GM19043 (cell line): ENCODE measurements around the gene KLHL25.

ENCODE experiments used
- ATAC-seq: cut with Tn5 transposase; IDR thresholded peaks from one replicate; pipeline ENCODE4 v1.9.1; 2021; ENCODE audit warnings: low read depth; ENCODE audit not compliant: unreplicated experiment

Gene KLHL25

DNA sequence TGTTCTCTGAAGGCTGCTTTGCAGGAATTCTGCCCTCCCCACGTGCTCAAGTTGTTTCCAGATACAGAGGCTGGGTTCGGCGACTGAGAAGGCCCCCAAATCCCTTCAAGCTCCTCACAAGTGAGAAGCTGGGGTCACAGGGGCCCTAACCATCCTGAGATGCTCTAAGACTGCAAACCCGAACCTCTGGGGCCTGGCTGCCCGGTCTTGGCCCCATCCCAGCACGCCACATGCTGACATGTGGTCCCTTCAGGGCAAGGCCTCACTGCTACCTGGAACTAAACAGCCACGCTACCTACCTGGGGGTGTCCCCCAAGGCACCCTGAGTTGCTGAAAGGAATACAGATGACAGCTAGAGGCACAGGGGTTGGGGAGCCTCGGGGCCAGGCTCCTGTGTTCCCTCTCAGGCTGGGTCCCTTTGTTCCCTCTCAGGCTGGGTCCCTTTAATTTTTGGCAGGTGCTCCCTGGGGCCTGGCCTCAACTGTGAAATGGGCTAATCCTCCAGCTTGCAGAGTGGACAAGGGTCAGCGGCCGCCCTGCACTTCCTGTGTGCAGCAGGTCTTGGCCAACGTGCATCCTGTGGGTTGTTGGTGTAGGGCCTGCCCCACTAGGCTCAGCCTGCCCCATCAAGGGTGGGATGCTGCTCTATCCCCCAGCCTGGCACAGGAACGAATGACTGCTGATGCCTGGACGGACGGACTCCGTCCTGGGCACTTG is 32.5 kb downstream of the KLHL25 start:
- ATAC-seq = no peak

DNA sequence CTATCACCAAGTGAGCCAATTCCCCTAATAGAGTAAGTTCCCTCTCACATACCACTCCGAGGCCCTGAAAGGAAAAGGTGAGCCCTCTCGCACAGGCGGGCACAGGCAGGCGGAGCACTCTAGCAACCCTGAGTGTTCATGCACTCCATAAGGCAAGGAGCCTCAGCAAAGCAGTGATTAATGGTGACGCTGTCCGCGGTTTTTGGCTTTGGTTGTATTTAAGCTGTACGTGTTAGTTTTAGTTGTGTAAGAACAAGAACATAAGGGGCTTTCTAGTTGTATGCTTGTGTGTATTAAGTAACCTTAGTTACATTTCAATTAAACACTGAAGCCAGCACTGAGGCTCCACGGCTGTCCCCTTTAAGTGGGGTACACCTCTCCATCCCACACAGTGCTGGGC is 33.1 kb downstream of the KLHL25 start:
- no peak for ATAC-seq

- no peak for ATAC-seq
Observed at GRCh38 chr15:85760531-85761371, 34.0 kb downstream of the KLHL25 start.

GRCh38 chr15:85760049-85760448 is 34.7 kb downstream of the KLHL25 start:
- no peak for ATAC-seq

DNA sequence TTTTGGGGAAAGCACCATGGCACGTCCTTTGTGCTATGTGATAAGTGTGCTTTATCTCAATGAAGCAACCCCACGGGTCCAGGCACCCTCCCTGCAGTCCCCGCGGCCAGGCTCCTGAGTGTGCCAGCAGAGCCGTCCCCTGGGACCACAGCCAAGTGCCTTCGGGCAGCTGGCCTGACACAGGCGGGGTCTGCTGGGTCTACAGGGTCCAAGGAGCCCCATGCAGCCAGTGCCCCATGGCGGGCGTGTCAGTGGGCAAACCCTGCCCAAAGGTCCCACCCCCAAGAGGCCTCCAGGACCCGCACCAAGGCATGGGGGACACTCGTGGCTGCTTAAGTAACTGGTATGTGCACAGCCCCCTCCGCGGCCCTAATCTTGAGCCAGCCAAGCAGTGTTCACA is 35.3 kb downstream of the KLHL25 start:
- ATAC-seq = no peak

DNA sequence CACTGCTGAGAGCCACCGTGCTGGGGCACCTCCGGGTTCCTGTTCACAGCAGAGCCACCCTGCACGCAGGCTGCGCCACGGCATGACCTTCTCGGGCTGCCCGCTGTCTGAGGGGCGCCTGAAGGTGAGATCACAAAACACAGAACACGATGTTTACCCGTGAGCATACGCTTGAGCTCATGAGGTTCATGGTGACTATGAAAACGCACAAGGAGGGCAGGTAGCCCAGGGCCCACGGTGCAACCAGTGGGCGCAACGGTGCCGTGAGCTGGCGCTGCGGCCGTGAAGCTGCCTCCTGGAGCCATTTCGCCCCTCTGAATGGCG is 36.1 kb downstream of the KLHL25 start:
- no peak for ATAC-seq

GRCh38 chr15:85757939-85758654 is 36.6 kb downstream of the KLHL25 start:
- no peak for ATAC-seq

GRCh38 chr15:85757073-85757938 is 37.4 kb downstream of the KLHL25 start:
- ATAC-seq = no peak

DNA sequence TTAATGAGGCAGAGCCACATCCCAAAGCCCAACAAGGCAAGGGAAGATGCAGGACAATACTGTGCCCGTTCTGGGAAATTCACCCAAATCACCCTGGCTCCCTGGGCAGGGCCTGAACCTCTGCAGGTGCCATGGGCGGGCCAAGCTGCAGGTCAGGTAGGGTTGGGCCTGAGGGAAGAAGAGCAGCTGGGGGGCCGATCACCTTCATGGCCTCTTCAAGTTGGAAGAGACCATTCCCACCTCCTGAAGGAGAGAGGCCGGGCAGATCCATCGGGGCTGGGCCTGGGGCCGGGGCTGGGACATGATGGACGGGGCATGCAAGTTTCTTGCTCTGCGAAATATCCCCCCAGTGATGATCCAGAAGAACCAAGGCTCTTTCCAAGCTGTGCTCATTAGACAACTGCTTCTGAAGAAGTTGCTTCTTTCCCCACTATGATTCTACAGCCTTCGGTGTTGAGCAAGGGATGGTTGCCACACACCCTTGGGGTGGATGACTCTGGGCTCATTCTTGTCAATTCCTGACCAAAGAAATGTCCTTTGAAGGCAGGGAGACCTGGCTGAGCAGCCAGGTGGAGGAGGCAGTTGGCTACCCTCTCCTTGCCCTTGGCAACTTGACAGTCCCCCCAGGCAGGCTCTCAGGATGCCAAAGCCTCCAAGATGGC is 38.2 kb downstream of the KLHL25 start:
- ATAC-seq = no peak

- ATAC-seq = no peak
Observed at GRCh38 chr15:85755942-85756341, 38.8 kb downstream of the KLHL25 start.

DNA sequence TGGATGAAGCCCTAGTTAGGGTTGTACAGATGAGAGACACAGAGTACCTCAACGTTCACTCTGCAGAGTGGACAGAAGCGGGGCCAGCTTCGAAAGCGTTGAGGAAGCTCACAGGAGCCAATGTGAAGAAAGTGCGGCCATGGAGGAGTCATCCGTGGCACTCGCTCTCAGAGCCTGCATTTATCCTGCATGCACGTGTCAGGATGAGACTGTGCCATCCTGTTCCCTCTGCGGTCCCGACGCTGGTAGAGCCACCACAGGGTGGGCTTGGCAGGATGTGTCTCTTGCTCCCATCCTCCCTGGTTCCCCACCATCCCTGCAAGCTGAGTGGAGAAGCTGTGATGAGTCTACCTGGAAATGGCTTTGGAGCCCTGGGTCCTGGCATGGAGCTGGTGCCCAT is 39.3 kb downstream of the KLHL25 start:
- ATAC-seq = no peak

- no peak for ATAC-seq
Observed at GRCh38 chr15:85754989-85755388, 39.7 kb downstream of the KLHL25 start.

- no peak for ATAC-seq
Observed at GRCh38 chr15:85753791-85754452, 40.8 kb downstream of the KLHL25 start.

- ATAC-seq = no peak
Observed at GRCh38 chr15:85753261-85753660, 41.5 kb downstream of the KLHL25 start.

DNA sequence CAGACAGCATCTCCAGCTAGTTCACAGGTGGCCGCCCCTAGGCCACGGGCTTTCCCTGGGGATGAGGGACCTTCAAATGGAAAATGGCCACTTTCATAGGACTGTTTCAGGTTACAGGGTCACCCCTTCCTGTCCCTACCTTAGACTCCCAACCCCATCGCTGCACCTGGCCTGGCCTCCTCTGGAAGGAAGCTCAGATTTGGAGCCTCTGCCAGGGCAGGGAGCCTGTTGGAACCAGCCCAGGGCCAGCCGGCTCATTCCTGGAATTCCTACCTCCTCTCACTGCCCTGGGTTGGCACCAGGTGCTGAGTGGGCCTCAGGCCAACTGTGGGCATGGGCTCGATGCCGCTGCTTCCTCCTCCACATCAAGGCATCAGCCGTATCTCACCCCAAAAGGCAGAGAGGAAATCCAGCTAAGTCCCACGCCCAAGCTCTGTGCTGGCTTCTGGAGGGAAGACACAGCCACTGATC is 42.2 kb downstream of the KLHL25 start:
- no peak for ATAC-seq

DNA sequence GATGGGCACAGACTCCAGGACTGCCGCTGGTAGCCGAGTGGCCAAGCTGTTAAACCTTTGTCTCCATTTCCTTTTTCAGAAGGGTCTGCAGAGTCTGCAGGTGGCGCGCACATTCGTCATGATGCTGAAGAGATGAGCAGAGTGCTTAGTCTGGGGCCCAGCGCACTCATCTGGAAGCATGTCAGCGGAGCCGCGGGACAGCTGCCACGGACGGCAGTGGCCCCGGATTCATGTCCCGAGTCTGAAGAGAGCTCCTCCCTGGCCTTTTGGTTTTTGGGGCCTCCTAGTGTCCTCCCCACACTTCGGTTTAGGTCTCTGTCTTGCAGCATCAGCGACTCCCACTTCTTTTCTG is 42.6 kb downstream of the KLHL25 start:
- ATAC-seq = no peak

DNA sequence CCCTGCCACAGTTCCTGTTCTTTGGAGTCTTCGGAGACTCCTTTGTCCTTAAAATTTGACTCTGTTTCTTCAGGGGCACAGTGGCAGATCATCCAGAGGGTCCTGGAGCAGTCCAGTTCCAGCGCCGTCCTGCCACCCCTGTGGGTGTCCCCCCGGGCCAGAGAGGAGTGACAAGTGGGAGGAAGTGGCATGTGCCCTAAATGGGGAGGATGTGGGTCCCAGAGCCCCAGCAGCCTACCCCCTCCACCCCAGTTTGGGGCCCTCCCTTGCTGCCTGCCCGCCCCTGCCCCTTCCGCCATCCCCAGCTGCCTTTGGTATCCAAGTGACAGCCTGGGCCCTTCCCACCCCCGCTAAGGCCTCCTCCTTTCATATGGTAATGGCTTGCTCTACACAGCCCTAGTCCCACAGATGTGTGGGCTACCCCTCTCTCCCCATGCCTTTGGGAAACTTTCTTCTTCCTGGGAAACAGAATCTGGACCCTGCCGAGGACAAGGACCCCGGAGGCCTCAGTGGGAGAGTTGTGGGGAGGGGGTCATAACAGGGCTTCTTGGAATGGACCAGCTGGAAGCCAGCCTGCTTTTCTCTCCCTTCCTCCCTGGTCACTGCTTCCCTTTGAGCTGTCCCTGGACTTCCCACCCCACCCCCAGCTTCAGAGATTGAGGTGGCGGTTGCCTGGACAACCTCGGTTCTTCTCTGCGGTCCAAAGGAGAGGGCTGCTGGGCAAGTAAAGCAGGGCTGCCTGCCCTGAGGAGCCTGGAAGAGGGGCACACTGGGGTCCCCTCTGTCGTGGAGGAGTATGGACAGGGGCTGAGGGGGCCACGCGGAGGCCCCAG is 43.2 kb downstream of the KLHL25 start:
- ATAC-seq = no peak
